ENCODE data around the gene COQ5. TPM values are rescaled to one million over a fixed set of nuclear protein-coding genes. Genes with fewer than 3 reads are reported as not detected.

COQ5 gene
- polyA plus RNA-seq, 3 donors = 9.3 to 38.9 (median 30.6) TPM

- H3K9me3 ChIP-seq (replicated peaks in 1 of 2; ENCODE audit: control insufficient read depth in 1 of 2, insufficient read depth in 1 of 2, low read length in 2 of 2) = no peaks in the 10 kb centered on the region
- H3K36me3 ChIP-seq (replicated peaks in 1 of 2; ENCODE audit: control insufficient read depth in 1 of 2, insufficient read depth in 2 of 2, low read length in 2 of 2) = peaks cover 52 to 61% of the 10 kb centered on the region in 2 donors
- H3K79me2 ChIP-seq (ENCODE audit: insufficient read depth, low read length) = no peaks in the 10 kb centered on the region
- H3K4me2 ChIP-seq (replicated peaks; ENCODE audit: extremely low read depth, low read length, poor library complexity, severe bottlenecking) = no peak overlapping the region
- no peaks in the 10 kb centered on the region for H3K4me1 ChIP-seq (ENCODE audit: control insufficient read depth in 1 of 2, insufficient read depth in 2 of 2, low read length in 2 of 2)
- H2AFZ ChIP-seq (ENCODE audit: insufficient read depth, low read depth, low read length, poor library complexity, severe bottlenecking) = no peak overlapping the region
- no peaks in the 10 kb centered on the region for H3K27me3 ChIP-seq (ENCODE audit: control insufficient read depth in 2 of 2, insufficient read depth in 2 of 2, low read length in 2 of 2)
- H3K27me3 Mint-ChIP-seq (ENCODE audit: low read depth in 3 of 3) = no peaks in the 10 kb centered on the region
- peaks cover 42 to 66% of the 10 kb centered on the region in 2 donors for H3K36me3 Mint-ChIP-seq
- H4K20me1 ChIP-seq (ENCODE audit: insufficient read depth, low read length) = no peaks in the 10 kb centered on the region
- H3K27ac ChIP-seq (ENCODE audit: low read depth in 1 of 2, low read length in 2 of 2) = no peak overlapping the region
- WGBS (ENCODE audit: insufficient coverage) = 98% methylated on average over 6 of the region's 8 CpGs
- peak overlapping the region in 2 of 7 donors; percentile 3 to 35 for H3K27ac Mint-ChIP-seq
- H3K4me3 ChIP-seq (replicated peaks in 1 of 3; ENCODE audit: low read depth in 2 of 3, low read length in 3 of 3) = no peak overlapping the region
- no peak overlapping the region for H3K4me3 Mint-ChIP-seq
- intact Hi-C loops (cut with micrococcal nuclease) = no loop called here
- no peak overlapping the region for H3K9ac ChIP-seq (ENCODE audit: insufficient read depth, low read length, poor library complexity, severe bottlenecking)
- no peaks in the 10 kb centered on the region for H3K4me1 Mint-ChIP-seq
- no peak for DNase-seq
- no peaks in the 10 kb centered on the region for H3K9me3 Mint-ChIP-seq
- no peak for TF ChIP-seq CTCF (IDR thresholded peaks at IDR 0.05)
Observed at GRCh38 chr12:120508537-120508936, 20.4 kb downstream of the COQ5 start.

- no peak overlapping the region for H3K27ac ChIP-seq (ENCODE audit: low read depth in 1 of 2, low read length in 2 of 2)
- Mint-ChIP-seq H3K27me3 (ENCODE audit: low read depth in 3 of 3) (no peaks in the 10 kb centered on the region), H3K36me3 (peaks cover 36 to 84% of the 10 kb centered on the region in 2 donors), H3K4me3 (no peak overlapping the region), H3K27ac (peak overlapping the region in 1 of 7 donors; percentile 30), H3K9me3 (no peaks in the 10 kb centered on the region), H3K4me1 (no peaks in the 10 kb centered on the region)
- no peaks in the 10 kb centered on the region for H3K27me3 ChIP-seq (ENCODE audit: control insufficient read depth in 2 of 2, insufficient read depth in 2 of 2, low read length in 2 of 2)
- H3K9me3 ChIP-seq (replicated peaks in 1 of 2; ENCODE audit: control insufficient read depth in 1 of 2, insufficient read depth in 1 of 2, low read length in 2 of 2) = no peaks in the 10 kb centered on the region
- H3K9ac ChIP-seq (ENCODE audit: insufficient read depth, low read length, poor library complexity, severe bottlenecking) = no peak overlapping the region
- H2AFZ ChIP-seq (ENCODE audit: insufficient read depth, low read depth, low read length, poor library complexity, severe bottlenecking) = no peak overlapping the region
- intact Hi-C loops (cut with micrococcal nuclease) = no loop called here
- H3K4me3 ChIP-seq (replicated peaks in 1 of 3; ENCODE audit: low read depth in 2 of 3, low read length in 3 of 3) = no peak overlapping the region
- no peak overlapping the region for H3K4me2 ChIP-seq (replicated peaks; ENCODE audit: extremely low read depth, low read length, poor library complexity, severe bottlenecking)
- no peak for DNase-seq
- WGBS (ENCODE audit: insufficient coverage) = 100% methylated on average over 2 of the region's 4 CpGs
- no peaks in the 10 kb centered on the region for H3K4me1 ChIP-seq (ENCODE audit: control insufficient read depth in 1 of 2, insufficient read depth in 2 of 2, low read length in 2 of 2)
- peaks cover 54 to 69% of the 10 kb centered on the region in 2 donors for H3K36me3 ChIP-seq (replicated peaks in 1 of 2; ENCODE audit: control insufficient read depth in 1 of 2, insufficient read depth in 2 of 2, low read length in 2 of 2)
- H4K20me1 ChIP-seq (ENCODE audit: insufficient read depth, low read length) = no peaks in the 10 kb centered on the region
- no peak for TF ChIP-seq CTCF (IDR thresholded peaks at IDR 0.05)
- H3K79me2 ChIP-seq (ENCODE audit: insufficient read depth, low read length) = no peaks in the 10 kb centered on the region
Observed at GRCh38 chr12:120504587-120504986, 24.4 kb downstream of the COQ5 start.
